ENCODE measurements around the gene CYS1.

Gene CYS1

DNA sequence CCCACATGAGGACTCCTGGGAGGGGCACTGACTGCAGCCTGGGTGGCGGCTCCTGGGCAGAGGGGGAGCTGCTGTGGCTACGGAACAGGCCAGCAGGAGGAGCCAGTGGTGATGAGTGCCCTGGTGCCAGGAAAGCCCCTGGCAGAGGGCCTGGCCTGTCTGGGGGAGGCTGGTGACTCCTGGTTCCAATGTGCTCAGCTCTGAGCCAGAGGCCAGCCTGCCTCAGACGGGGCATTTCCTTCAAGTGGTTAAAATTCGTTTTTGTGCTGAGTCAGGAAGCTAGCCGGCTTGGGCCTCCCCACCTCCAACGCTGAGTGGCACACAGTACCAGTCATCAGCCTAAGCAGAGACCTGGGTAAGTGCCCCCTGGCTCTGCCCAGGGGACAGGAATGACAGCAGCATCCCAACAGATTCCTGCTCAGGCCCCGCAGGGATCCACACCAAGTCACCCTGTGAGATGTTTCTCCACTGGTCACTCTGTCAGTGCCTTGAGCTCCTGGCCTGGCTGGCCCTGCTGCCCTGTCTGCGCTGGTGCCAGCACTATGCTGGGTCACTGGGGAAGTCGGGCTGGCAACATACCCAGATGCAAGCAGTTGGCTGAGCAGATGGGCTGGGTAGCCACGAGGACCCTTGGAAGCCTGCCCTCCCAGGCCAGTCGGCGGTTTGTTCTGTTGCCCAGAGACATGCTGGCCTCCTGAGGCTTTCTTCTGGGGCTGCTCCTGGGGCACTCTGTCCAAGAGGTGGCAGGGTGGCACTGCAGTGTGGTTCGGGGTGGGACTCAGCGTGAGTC, 43.9 kb downstream of the CYS1 start:
- POLR2A ChIA-PET, result no interaction called here
- TF ChIP-seq, protein P1, sequence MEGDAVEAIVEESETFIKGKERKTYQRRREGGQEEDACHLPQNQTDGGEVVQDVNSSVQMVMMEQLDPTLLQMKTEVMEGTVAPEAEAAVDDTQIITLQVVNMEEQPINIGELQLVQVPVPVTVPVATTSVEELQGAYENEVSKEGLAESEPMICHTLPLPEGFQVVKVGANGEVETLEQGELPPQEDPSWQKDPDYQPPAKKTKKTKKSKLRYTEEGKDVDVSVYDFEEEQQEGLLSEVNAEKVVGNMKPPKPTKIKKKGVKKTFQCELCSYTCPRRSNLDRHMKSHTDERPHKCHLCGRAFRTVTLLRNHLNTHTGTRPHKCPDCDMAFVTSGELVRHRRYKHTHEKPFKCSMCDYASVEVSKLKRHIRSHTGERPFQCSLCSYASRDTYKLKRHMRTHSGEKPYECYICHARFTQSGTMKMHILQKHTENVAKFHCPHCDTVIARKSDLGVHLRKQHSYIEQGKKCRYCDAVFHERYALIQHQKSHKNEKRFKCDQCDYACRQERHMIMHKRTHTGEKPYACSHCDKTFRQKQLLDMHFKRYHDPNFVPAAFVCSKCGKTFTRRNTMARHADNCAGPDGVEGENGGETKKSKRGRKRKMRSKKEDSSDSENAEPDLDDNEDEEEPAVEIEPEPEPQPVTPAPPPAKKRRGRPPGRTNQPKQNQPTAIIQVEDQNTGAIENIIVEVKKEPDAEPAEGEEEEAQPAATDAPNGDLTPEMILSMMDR (IDR thresholded peaks at IDR 0.05; ENCODE audit: control extremely low read depth, extremely low read depth, low read depth, missing control alignments), result no peak
- no peak for DNase-seq (ENCODE audit: extremely low spot score)
- CTCF ChIA-PET, result interaction anchor here (1.1 to 4.0 kb wide), 4 partner anchors 11 to 223 kb away, joined by 3 to 19 read pairs (median 6); no protein-coding TSS in a partner anchor

DNA sequence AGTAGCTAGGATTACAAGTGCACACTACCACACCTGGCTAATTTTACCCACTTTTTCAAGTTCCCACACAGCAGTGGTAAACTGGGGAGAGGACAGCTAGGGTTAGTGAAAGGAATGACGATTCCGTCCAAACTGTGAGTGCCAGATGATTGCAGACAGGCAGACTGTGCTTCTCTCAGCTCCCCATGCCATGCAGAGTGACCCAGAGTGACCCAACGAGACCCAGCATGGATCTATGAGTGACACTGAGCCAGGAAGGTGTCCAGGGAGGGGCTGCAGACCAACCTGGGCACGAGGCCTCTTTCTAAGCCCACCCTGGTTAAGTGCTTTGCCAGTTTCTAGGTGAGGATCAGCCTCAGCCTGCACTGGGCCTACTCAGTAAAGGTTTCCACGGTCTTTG, 44.6 kb downstream of the CYS1 start:
- TF ChIP-seq, protein P1 (IDR thresholded peaks at IDR 0.05; ENCODE audit: control extremely low read depth, extremely low read depth, low read depth, missing control alignments), result no peak
- ChIA-PET CTCF (interaction anchor here (1.2 to 4.0 kb wide), 3 partner anchors 12 to 222 kb away, joined by 3 to 19 read pairs (median 8); no protein-coding TSS in a partner anchor), POLR2A (no interaction called here)
- DNase-seq (ENCODE audit: extremely low spot score), result no peak

DNA sequence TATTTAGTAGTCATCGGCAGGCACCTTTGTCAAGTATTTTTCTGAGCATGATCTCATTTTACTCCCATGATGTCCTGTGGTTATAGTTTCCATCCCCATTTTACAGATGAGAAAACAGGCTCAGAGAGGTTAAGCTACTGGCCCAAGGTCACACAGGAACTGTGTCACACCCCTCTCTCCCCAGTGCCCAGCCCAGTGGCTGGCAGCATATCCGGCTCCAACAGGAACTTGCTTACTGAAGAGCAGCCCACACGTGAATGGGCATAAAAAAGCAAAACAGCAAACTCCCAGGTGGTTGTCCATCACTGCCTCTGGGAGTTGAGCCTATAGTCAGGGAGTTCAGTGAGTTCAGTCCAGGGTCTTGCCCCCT, 45.2 kb downstream of the CYS1 start:
- ChIA-PET CTCF (interaction anchor here (1.2 to 4.0 kb wide), 4 partner anchors 13 to 222 kb away, joined by 3 to 19 read pairs (median 6); no protein-coding TSS in a partner anchor), POLR2A (no interaction called here)
- TF ChIP-seq, protein P1 (IDR thresholded peaks at IDR 0.05; ENCODE audit: control extremely low read depth, extremely low read depth, low read depth, missing control alignments), result no peak
- no peak for DNase-seq (ENCODE audit: extremely low spot score)

GRCh38 chr2:10034333-10035052, 45.7 kb downstream of the CYS1 start:
- POLR2A ChIA-PET, result no interaction called here
- CTCF ChIA-PET, result interaction anchor here (1.2 to 4.0 kb wide), 5 partner anchors 13 to 221 kb away, joined by 3 to 19 read pairs (median 4); no protein-coding TSS in a partner anchor
- no peak for DNase-seq (ENCODE audit: extremely low spot score)
- TF ChIP-seq, protein P1 (IDR thresholded peaks at IDR 0.05; ENCODE audit: control extremely low read depth, extremely low read depth, low read depth, missing control alignments), result no peak

DNA sequence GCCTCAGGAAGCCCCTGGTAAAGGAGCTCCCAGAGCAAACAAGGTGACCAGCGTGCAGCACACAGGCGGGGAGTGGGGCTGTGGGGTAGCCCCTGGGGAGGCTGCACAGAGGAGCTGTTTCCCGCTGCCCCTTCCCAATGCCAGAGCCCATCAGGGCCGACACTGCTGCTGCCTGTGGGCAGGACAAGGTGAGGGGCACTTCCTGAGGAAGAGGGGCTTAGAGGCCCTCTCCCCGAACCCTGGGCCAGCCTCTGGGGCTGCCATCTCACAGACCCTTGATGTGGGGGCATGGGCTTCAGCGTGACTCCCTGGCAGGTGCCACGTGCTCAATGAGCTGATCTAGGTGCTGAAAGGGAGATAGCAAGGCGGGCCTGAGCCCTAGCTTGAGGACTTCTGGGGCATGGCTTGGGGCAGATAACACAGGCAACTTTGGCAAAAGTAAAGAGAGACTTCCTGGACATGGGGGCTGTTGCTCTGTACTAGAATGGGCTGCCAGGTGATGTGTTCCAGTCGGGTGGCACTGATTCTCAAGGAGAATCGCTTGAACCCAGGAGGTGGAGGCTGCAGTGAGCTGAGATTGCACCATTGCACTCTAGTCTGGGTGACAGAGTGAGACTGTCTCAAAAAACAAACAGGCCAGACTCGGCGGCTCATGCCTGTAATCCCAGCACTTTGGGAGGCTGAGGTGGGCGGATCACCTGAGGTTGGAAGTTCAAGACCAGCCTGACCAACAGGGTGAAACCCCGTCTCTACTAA, 46.8 kb downstream of the CYS1 start:
- no peak for DNase-seq (ENCODE audit: extremely low spot score)
- ChIA-PET CTCF (interaction anchor here (0.5 to 4.0 kb wide), 5 partner anchors 14 to 219 kb away, joined by 3 to 19 read pairs (median 3); no protein-coding TSS in a partner anchor), POLR2A (no interaction called here)
- TF ChIP-seq, protein P1 (IDR thresholded peaks at IDR 0.05; ENCODE audit: control extremely low read depth, extremely low read depth, low read depth, missing control alignments), result no peak

- TF ChIP-seq, protein P1 (IDR thresholded peaks at IDR 0.05; ENCODE audit: control extremely low read depth, extremely low read depth, low read depth, missing control alignments), result no peak
- ChIA-PET POLR2A (no interaction called here), CTCF (interaction anchor here (0.9 to 2.7 kb wide), 2 partner anchors 48 to 218 kb away, joined by 3 to 8 read pairs; no protein-coding TSS in a partner anchor)
- no peak for DNase-seq (ENCODE audit: extremely low spot score)
These were observed 47.5 kb downstream of the CYS1 start for GRCh38 chr2:10032746-10033105.

All from GM10248 (cell line).